Measurements from ENCODE around the gene TTC17.

- no peak for TF ChIP-seq REST (IDR thresholded peaks at IDR 0.05; ENCODE audit: insufficient read depth in 1 of 2, low read depth in 2 of 2, low read length in 2 of 2)
- no peak for TF ChIP-seq SIN3A (IDR thresholded peaks at IDR 0.05; ENCODE audit: borderline replicate concordance, insufficient read depth, low read length)
These were observed 17.6 kb upstream of the TTC17 start for GRCh38 chr11:43341159-43341558.

Data from PFSK-1 (cell line).